Activated CD8-positive, alpha-beta memory T cell treated with anti-CD3 and anti-CD28 coated beads, Interleukin-2, amount 10 ng/mL, durations not matched to agents 7 days and 5 days (primary cell): Measurements from ENCODE around the gene CPLANE2. TPM values are rescaled to one million over a fixed set of nuclear protein-coding genes. Genes with fewer than 3 reads are reported as not detected.
A peak's percentile ranks its signal among the peaks of the same experiment; 100 is the strongest.
"Not testable (repeated sequence)": the region's sequence is repeated elsewhere in the genome, so short reads cannot be mapped to it uniquely, and the experiment has no call there.

Source experiments
- ATAC-seq: fragments of 150-1000 bp; cut with Tn5 transposase; one replicate; pipeline ENCODE4 v1.10.0; 2021; ENCODE audit warnings: moderate library complexity
- CTCF ChIA-PET: fragments of 350-600 bp; sonication (Branson Sonifier 250); formaldehyde crosslinking; loops from one replicate; lab custom pipeline; 2021; ENCODE audit warnings: antibody characterized with exemption; lab: Charles Lee
- DNase-seq: peaks from one replicate; pipeline ENCODE4 v3.0.0-alpha.2; 2020
- H3K27ac Mint-ChIP-seq: one replicate; pipeline ENCODE4 v1.8.0; 2021; ENCODE audit warnings: mild to moderate bottlenecking, mixed read lengths
- H3K27me3 Mint-ChIP-seq: one replicate; pipeline ENCODE4 v1.8.0; 2021; ENCODE audit warnings: mixed read lengths
- H3K36me3 Mint-ChIP-seq: one replicate; pipeline ENCODE4 v1.8.0; 2021; ENCODE audit warnings: mild to moderate bottlenecking, mixed read lengths
- H3K4me1 Mint-ChIP-seq: one replicate; pipeline ENCODE4 v1.8.0; 2021; ENCODE audit warnings: mixed read lengths
- H3K4me3 Mint-ChIP-seq: one replicate; pipeline ENCODE4 v1.8.0; 2021; ENCODE audit warnings: mild to moderate bottlenecking, moderate library complexity, mixed read lengths
- H3K9me3 Mint-ChIP-seq: one replicate; pipeline ENCODE4 v1.8.0; 2022; ENCODE audit warnings: low read depth, mixed read lengths
- total RNA-seq, 2 experiments: library from RNA; stranded (reverse); gene quantifications; one replicate each; pipeline ENCODE4 v1.2.3, GENCODE V29; 2021

CPLANE2 gene
- total RNA-seq, 2 experiments from 2014 or later: 5.9 to 6.4 TPM

DNA sequence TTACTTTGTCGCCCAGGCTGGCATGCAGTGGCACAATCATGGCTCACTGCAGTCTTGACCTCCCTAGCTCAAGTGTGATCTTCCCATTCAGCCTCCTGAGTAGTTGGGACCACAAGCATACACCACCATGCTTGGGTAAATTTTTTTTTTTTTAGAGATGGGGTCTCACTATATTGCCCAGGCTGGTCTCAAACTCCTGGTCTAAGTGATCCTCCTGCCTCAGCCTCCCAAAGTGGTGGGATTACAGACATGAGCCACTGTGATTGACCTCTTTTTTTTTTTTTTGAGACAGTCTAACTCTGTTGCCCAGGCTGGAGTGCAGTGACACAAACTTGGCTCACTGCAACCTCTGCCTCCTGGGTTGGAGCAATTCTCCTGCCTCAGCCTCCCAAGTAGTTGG lies 9.3 kb upstream of the CPLANE2 start:
- not testable (repeated sequence) for ATAC-seq, H3K27ac Mint-ChIP-seq, DNase-seq, H3K36me3 Mint-ChIP-seq, H3K9me3 Mint-ChIP-seq, H3K4me3 Mint-ChIP-seq, H3K27me3 Mint-ChIP-seq
- H3K4me1 Mint-ChIP-seq: peaks cover 14% of the 10 kb centered on the region
- CTCF ChIA-PET: interaction anchor here (0.5 to 4.8 kb wide), 5 partner anchors 13 to 462 kb away, joined by 3 to 50 read pairs (median 22); no protein-coding TSS in a partner anchor

DNA sequence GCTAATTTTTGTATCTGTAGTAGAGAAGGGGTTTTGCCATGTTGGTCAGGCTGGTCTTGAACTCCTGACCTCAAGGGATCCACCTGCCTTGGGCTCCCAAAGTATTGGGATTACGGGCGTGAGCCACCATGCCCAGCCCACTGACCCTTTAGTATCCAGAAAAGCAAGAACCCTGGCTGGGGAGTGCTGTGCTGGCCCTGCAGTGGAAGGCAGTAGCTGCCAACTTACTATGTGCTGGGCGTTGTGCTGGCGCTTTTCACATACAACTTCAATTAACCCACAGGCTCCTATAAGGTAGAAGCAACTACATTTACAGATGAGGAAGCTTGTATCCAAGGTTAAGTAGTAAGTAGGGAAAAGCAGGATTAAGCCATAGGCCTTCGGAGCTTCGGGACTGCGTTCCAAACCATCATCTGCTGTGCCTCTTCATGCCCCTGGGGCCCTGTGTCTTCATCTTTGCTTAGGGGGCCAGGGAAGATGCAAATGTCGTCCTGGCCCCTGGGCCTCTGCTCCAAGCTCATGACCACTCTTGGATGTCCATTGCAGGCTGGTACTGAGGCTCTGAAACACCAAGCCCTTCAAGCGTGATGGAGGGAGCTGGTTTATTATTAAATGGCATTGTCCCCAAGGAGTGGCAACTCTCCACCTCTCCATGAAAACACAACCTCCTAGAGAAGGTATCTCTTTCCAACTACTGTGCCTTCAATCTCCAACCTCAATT lies 8.7 kb upstream of the CPLANE2 start:
- no peak overlapping the region for H3K27ac Mint-ChIP-seq
- H3K27me3 Mint-ChIP-seq: no peaks in the 10 kb centered on the region
- no peak overlapping the region for H3K4me3 Mint-ChIP-seq
- no peak for ATAC-seq
- H3K36me3 Mint-ChIP-seq: peaks cover 5% of the 10 kb centered on the region
- CTCF ChIA-PET: interaction anchor here (0.5 to 4.8 kb wide), 13 partner anchors 9 to 463 kb away, joined by 3 to 50 read pairs (median 4); partner anchors contain the start of gene NECAP2
- H3K4me1 Mint-ChIP-seq: peaks cover 14% of the 10 kb centered on the region
- no peak for DNase-seq
- no peaks in the 10 kb centered on the region for H3K9me3 Mint-ChIP-seq

DNA sequence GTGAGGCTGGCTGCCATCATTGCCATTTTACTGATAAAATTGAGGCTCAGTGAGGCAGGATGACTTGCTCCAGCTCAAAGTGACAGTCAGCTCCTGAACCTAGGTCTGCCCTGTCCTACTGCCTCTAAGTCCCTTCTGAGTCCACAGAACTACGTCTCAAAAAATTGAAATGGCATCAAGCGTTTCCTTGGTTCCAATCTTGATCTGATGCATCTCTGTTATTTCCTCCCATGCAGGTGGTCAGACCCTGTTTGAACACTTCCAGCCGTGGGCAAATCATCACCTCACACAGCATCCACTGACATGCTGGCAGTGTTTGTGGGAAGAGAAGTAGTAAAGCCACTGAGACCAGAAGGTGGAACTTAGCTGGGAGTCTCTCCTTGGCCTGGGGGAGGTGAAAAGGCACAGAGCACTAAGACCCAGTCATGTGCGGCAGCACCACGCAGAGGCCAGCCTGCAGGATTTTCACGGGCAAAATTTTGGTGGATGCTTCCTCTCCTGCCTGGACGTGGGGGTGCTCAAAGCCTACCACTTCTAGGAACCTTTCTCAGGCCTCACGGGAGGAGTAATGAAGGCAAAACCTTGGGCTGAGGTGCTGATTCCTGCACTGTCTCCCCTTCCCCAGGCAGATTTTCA lies 7.8 kb upstream of the CPLANE2 start:
- CTCF ChIA-PET: interaction anchor here (0.7 to 4.8 kb wide), 25 partner anchors 9 to 453 kb away, joined by 3 to 50 read pairs (median 4); partner anchors contain the start of genes ARHGEF19, FAM131C and NECAP2
- ATAC-seq: no peak
- Mint-ChIP-seq H3K4me1 (peaks cover 13% of the 10 kb centered on the region), H3K27ac (no peak overlapping the region), H3K36me3 (peaks cover 3% of the 10 kb centered on the region), H3K27me3 (no peaks in the 10 kb centered on the region), H3K9me3 (no peaks in the 10 kb centered on the region), H3K4me3 (no peak overlapping the region)
- no peak for DNase-seq

DNA sequence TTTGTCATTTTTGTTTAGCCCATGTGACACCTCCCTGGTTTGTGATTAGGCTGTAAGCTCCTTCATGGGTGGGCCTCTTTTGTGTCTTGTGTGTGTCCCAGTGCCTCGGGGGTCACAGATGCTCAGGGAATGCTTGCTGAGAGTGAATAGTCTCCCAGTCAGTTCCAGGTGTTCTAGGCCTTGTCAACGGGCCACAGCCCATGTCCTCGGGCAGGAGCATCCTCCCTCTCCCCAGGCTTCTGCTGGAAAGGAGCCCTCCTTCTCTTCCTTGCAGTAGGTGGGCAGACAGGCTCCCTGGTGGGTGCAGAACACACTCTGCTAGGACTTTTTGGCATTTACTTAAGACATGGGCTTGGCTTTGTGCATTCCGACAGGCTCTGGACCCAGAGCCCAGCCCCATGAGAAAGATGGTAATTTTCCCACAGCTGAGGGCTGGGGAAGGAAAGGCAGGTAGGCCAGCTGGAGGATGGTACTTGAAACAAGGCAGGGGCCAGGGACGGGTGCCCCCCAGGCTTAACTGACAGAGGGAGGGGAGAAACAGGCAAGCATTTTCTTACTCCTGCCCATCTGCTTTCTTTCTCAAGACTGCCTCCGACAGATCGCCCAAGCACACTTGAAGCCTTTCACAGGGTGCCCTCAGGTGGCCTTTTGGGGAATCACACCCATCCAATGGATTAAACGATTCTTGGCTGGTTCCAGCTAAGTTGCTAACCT lies 7.1 kb upstream of the CPLANE2 start:
- no peaks in the 10 kb centered on the region for H3K27me3 Mint-ChIP-seq
- no peak overlapping the region for H3K27ac Mint-ChIP-seq
- peak; percentile 85 for DNase-seq
- H3K9me3 Mint-ChIP-seq: no peaks in the 10 kb centered on the region
- CTCF ChIA-PET: interaction anchor here (0.7 to 4.8 kb wide), 27 partner anchors 8 to 453 kb away, joined by 3 to 50 read pairs (median 4); partner anchors contain the start of genes ARHGEF19, FAM131C and NECAP2
- peaks cover under 1% of the 10 kb centered on the region for H3K36me3 Mint-ChIP-seq
- ATAC-seq: peak; percentile 84
- peaks cover 10% of the 10 kb centered on the region for H3K4me1 Mint-ChIP-seq
- no peak overlapping the region for H3K4me3 Mint-ChIP-seq

DNA sequence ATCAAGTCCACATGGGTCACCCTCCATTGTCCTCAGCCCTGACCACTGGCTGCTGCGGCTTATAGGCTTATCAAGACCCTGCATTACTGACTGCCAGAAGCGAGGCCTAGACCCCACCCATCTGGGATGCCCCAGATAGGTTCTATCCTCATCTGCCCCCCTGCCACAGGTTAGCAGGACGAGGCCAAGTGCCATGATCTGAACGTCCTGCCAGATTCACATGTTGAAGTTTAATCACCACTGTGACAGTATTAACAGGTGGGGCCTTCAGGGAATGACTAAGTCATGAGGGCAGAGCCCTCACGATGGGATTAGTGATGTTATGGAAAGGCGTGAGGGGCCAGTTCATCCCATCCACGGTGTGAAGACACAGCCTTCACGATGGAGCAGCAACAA lies 6.2 kb upstream of the CPLANE2 start:
- H3K27me3 Mint-ChIP-seq: no peaks in the 10 kb centered on the region
- no peaks in the 10 kb centered on the region for H3K9me3 Mint-ChIP-seq
- no peak for ATAC-seq
- no peaks in the 10 kb centered on the region for H3K36me3 Mint-ChIP-seq
- H3K27ac Mint-ChIP-seq: no peak overlapping the region
- peaks cover 13% of the 10 kb centered on the region for H3K4me1 Mint-ChIP-seq
- no peak for DNase-seq
- CTCF ChIA-PET: interaction anchor here (0.9 to 4.8 kb wide), 13 partner anchors 10 to 172 kb away, joined by 3 to 50 read pairs (median 7); partner anchors contain the start of gene FAM131C
- H3K4me3 Mint-ChIP-seq: no peak overlapping the region

DNA sequence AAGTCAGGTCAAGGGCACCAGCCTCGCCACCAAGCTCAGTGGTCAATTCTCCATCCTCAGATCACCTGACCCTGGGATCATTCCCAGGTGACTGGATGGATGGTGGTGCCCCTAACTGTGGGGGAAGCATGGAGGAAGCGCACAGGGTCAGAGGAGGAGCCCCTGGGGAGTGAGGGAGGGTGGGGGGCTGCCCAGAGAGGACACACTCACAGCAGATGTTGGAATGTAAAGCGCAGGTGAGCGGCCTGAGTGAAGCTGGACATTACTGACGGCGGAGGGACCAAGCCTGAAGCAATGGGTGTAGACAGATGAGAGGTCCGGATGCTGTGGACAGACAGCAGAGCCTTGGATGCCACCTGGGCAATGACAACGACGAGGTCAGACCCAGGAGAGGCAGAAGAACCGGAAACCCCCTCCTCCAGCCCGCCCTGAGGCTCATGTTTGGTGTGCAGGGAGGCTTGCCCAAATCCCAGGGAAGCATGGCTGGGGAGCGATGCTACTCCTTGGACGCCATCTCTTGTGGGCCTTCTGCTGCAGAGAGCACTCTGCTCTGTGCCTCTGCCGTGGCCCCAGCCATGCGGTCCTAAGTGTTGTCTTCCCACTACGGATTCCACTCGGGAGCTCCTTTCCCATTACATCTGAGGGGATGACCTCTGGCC lies 5.7 kb upstream of the CPLANE2 start:
- Mint-ChIP-seq H3K27ac (no peak overlapping the region), H3K27me3 (no peaks in the 10 kb centered on the region), H3K9me3 (no peaks in the 10 kb centered on the region), H3K4me3 (no peak overlapping the region), H3K4me1 (peaks cover 18% of the 10 kb centered on the region), H3K36me3 (no peaks in the 10 kb centered on the region)
- DNase-seq (no peak), ATAC-seq (no peak)
- CTCF ChIA-PET: interaction anchor here (1.4 to 4.8 kb wide), 8 partner anchors 21 to 164 kb away, joined by 3 to 50 read pairs (median 6); no protein-coding TSS in a partner anchor

DNA sequence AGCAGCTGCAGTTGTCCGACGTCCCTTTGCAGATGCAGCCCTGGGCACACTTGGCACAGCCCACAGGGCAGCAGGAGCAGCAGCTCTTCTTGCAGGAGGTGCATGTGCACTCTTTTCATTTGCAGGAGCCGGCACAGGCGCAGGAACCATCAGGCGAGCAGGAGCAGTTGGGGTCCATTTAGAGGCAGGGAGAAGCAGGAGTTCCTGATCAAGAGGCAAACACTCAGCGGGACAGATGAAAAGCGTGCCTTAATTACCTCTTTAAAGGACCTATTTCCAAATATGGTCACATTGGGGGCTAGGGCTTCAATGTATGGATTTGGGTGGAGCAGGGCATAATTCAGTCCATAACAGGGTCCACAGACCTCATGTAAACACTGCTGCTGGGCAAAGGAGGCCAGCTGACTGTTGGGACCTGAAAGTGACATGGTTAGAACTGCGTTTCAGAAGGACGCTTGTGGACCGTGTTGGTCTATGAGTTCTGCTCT lies 4.3 kb upstream of the CPLANE2 start:
- Mint-ChIP-seq H3K4me3 (no peak overlapping the region), H3K27ac (no peak overlapping the region), H3K4me1 (peaks cover 30% of the 10 kb centered on the region), H3K9me3 (no peaks in the 10 kb centered on the region), H3K36me3 (no peaks in the 10 kb centered on the region), H3K27me3 (no peaks in the 10 kb centered on the region)
- ATAC-seq (no peak), DNase-seq (no peak)
- CTCF ChIA-PET: interaction anchor here (1.7 to 4.8 kb wide), 2 partner anchors 50 to 54 kb away, joined by 3 to 29 read pairs; no protein-coding TSS in a partner anchor

DNA sequence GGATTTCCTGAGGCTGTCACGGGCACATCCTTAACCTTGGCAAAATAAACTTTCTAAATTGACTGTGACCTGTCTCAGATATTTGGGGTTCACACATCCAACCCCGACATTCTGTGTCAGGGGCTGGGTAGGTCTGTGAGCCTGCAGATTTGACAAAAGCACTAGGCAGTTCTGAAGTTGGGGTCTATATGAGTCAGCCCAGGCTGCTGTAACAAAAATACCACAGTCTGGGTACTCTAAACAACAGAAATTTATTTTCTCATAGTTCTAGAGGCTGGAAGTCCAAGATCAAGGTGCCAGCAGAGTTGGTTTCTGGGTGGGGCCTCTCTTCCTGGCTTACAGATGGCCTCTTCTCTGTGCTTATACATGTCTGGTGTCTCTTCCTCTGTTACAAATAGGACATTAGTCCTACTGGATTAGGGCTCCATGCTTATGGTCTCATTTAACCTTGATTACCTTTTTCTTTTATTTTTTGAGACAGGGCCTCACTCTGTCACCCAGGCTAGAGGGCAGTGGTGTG lies 3.0 kb upstream of the CPLANE2 start:
- Mint-ChIP-seq H3K9me3 (no peaks in the 10 kb centered on the region), H3K36me3 (no peaks in the 10 kb centered on the region), H3K27me3 (no peaks in the 10 kb centered on the region), H3K4me1 (peaks cover 34% of the 10 kb centered on the region), H3K4me3 (no peak overlapping the region), H3K27ac (no peak overlapping the region)
- DNase-seq (no peak), ATAC-seq (no peak)
- CTCF ChIA-PET: interaction anchor here (1.3 to 1.5 kb wide), 3 partner anchors 23 to 157 kb away, joined by 3 read pairs; no protein-coding TSS in a partner anchor

DNA sequence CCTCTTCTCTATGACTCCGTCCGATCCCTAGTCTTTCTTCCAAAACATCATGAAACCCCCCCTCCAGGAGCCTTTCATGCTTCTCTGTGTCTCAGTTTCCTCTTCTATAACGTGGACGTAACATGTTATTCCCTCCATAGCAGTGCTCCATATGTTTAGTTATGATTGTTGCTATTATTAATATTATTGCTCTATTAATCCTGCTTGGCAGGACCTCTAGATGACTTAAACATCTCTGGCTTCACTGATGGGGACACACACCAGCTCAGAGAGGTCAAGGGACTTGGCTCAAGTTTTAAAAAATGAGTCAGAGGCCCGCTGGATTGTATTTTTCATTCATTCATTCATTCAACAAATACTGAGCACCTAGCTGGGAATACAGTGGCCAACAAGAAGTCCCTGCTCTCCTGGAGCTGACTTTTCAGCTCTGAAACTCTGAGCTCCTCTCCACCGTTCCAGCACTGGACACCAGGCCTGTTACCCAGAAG lies 404 bp upstream of the CPLANE2 start:
- Mint-ChIP-seq H3K9me3 (no peaks in the 10 kb centered on the region), H3K4me1 (peaks cover 34% of the 10 kb centered on the region), H3K36me3 (no peaks in the 10 kb centered on the region), H3K4me3 (peak overlapping the region; percentile 79), H3K27me3 (no peaks in the 10 kb centered on the region), H3K27ac (peak overlapping the region; percentile 82)
- ATAC-seq (no peak), DNase-seq (no peak)
- CTCF ChIA-PET: interaction anchor here (0.7 to 4.8 kb wide), 8 partner anchors 9 to 203 kb away, joined by 3 to 24 read pairs (median 8); partner anchors contain the start of gene NECAP2

DNA sequence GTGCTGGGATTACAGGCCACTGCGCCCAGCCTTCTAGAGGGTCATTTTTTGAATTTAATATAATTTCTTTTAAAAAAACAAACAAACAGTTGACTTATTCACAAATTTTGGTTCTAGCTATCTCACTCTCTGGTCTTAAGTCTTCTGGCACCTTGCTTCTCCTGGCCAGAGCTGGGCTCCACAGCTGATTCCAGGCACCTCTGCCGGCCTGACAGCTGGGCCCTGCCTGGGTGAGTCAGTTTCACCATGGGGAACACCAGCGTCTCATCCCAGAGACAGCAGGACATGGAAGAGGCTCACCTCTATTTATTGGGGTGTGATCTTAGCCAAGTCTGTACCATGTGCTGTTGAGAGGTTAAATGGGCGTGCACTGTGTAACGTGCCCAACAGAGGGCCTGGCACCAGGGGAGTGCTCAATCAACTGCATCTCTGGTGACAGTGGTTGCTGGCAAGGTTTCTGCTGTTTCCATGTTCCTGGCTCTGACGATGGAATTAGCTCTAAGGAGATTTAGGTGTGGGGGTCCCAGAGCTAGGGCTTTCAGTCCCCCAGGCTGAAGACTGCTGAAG lies 956 bp downstream of the CPLANE2 start:
- CTCF ChIA-PET: interaction anchor here (1.2 to 4.8 kb wide), 5 partner anchors 8 to 158 kb away, joined by 3 to 24 read pairs (median 13); no protein-coding TSS in a partner anchor
- Mint-ChIP-seq H3K9me3 (no peaks in the 10 kb centered on the region), H3K27ac (peak overlapping the region; percentile 86), H3K27me3 (no peaks in the 10 kb centered on the region), H3K4me1 (peaks cover 34% of the 10 kb centered on the region), H3K36me3 (no peaks in the 10 kb centered on the region), H3K4me3 (peak overlapping the region; percentile 79)
- ATAC-seq (peak; percentile 43), DNase-seq (peak; percentile 63)

DNA sequence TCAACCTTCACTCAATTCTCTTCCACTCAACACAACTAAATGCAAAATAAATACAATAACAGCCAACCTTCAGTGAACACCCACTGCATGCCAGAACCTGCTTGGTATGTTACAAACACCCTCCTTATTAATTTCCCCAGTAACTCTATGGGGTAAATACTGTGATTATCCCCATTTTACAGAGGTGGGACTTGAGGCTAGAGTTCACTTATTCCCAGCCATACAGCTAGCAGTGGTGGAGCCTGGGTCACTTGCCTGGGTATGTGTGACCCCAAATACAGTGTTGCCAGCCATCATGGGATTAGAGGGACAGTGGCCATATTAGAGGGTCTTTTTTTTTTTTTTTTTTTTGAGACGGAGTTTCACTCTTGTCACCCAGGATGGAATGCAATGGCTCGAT lies 1.6 kb downstream of the CPLANE2 start:
- ATAC-seq (no peak), DNase-seq (no peak)
- Mint-ChIP-seq H3K4me3 (no peak overlapping the region), H3K27ac (no peak overlapping the region), H3K36me3 (no peaks in the 10 kb centered on the region), H3K27me3 (no peaks in the 10 kb centered on the region), H3K4me1 (peaks cover 34% of the 10 kb centered on the region), H3K9me3 (no peaks in the 10 kb centered on the region)
- CTCF ChIA-PET: interaction anchor here (1.2 to 4.8 kb wide), 3 partner anchors 9 to 157 kb away, joined by 3 to 24 read pairs (median 4); no protein-coding TSS in a partner anchor

DNA sequence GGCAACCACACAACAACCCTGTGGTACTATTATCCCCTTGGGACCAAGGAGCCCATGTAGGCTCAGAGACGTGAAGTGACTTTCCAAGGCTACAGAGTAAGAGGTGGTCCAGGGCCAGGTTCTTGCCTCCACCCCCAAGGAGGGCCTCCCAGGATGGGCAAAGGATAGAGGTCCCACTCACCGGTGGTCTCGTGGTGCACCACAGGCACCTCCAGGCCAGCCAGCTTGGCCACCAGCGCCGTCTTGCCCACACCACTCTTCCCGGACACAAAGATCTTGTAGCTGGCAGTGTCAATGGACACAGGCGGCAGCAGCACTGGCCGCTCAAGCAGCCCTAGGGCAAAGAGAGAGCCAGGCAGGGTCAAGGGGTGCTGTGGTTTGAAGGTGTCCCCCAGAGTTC lies 3.6 kb downstream of the CPLANE2 start:
- Mint-ChIP-seq H3K9me3 (no peaks in the 10 kb centered on the region), H3K4me3 (no peak overlapping the region), H3K36me3 (no peaks in the 10 kb centered on the region), H3K27ac (no peak overlapping the region), H3K27me3 (peaks cover 8% of the 10 kb centered on the region), H3K4me1 (peaks cover 24% of the 10 kb centered on the region)
- ATAC-seq (no peak), DNase-seq (no peak)
- CTCF ChIA-PET: interaction anchor here (1.1 to 3.3 kb wide), 2 partner anchors 11 to 155 kb away, joined by 5 to 16 read pairs; no protein-coding TSS in a partner anchor
